Naive thymus-derived CD4-positive, alpha-beta T cell (primary cell): Measurements from ENCODE around the gene CLEC20A. TPM values are rescaled to one million over a fixed set of nuclear protein-coding genes. Genes with fewer than 3 reads are reported as not detected.

Experiments used
- ATAC-seq: fragments of 150-1000 bp; cut with Tn5 transposase; 2 replicates; pipeline ENCODE4 v1.10.0; 2021; ENCODE audit warnings: mild to moderate bottlenecking, moderate library complexity
- CTCF ChIA-PET: fragments of 350-600 bp; sonication (Branson Sonifier 250); formaldehyde crosslinking; loops from one replicate; lab custom pipeline; 2021; ENCODE audit warnings: antibody characterized with exemption; lab: Charles Lee
- POLR2A ChIA-PET: fragments of 350-600 bp; sonication (Branson Sonifier 250); formaldehyde crosslinking; loops from one replicate; lab custom pipeline; 2021; ENCODE audit warnings: antibody characterized with exemption, inconsistent platforms; lab: Charles Lee
- DNase-seq, 9 donors: peaks; one replicate each; pipeline versions ENCODE4 v3.0.0 to v3.0.0-alpha.2; 2020 to 2022; ENCODE audit warnings: mixed read lengths in 1 of 9
- H3K27ac ChIP-seq: one replicate; pipeline ENCODE4 v1.7.0; 2013; ENCODE audit warnings: mild to moderate bottlenecking, low read depth, low read length, moderate library complexity
- H3K27me3 ChIP-seq, 2 donors: one replicate each; pipeline ENCODE4 v1.7.0; 2013; ENCODE audit warnings: low read length in 2 of 2, mild to moderate bottlenecking in 2 of 2, moderate library complexity in 2 of 2; ENCODE audit not compliant: control insufficient read depth in 2 of 2, insufficient read depth in 2 of 2
- H3K36me3 ChIP-seq, 3 experiments: 1 replicate in 2 of 3; 2 replicates in 1 of 3; pipeline ENCODE4 v1.7.0; 2013; ENCODE audit warnings: low read length in 3 of 3, mild to moderate bottlenecking in 3 of 3, moderate library complexity in 1 of 3; ENCODE audit not compliant: insufficient read depth in 3 of 3, control insufficient read depth in 2 of 3
- H3K4me1 ChIP-seq, 2 donors: one replicate each; pipeline ENCODE4 v1.7.0; 2013; ENCODE audit warnings: low read length in 2 of 2, mild to moderate bottlenecking in 2 of 2, moderate library complexity in 1 of 2; ENCODE audit not compliant: control insufficient read depth in 2 of 2, insufficient read depth in 2 of 2
- H3K4me3 ChIP-seq: 2 replicates; pipeline ENCODE4 v1.7.0; 2013; ENCODE audit warnings: mild to moderate bottlenecking, low read length
- H3K9me3 ChIP-seq, 3 experiments: 1 replicate in 2 of 3; 2 replicates in 1 of 3; pipeline ENCODE4 v1.7.0; 2013; ENCODE audit warnings: low read length in 3 of 3; ENCODE audit not compliant: control insufficient read depth in 2 of 3
- H3K27ac Mint-ChIP-seq, 9 donors: one replicate each; pipeline ENCODE4 v1.8.0; 2020 to 2022; ENCODE audit warnings: mixed read lengths in 9 of 9, mild to moderate bottlenecking in 8 of 9, moderate library complexity in 5 of 9, inconsistent platforms in 2 of 9
- H3K27me3 Mint-ChIP-seq, 5 donors: one replicate each; pipeline ENCODE4 v1.8.0; 2021 to 2022; ENCODE audit warnings: mixed read lengths in 5 of 5, mild to moderate bottlenecking in 1 of 5
- H3K36me3 Mint-ChIP-seq, 5 donors: one replicate each; pipeline ENCODE4 v1.8.0; 2020 to 2022; ENCODE audit warnings: mixed read lengths in 5 of 5, mild to moderate bottlenecking in 3 of 5, inconsistent platforms in 1 of 5
- H3K4me1 Mint-ChIP-seq, 7 donors: one replicate each; pipeline ENCODE4 v1.8.0; 2020 to 2022; ENCODE audit warnings: mixed read lengths in 7 of 7, mild to moderate bottlenecking in 3 of 7, inconsistent platforms in 1 of 7
- H3K4me3 Mint-ChIP-seq, 10 donors: one replicate each; pipeline ENCODE4 v1.8.0; 2020 to 2022; ENCODE audit warnings: mild to moderate bottlenecking in 10 of 10, mixed read lengths in 10 of 10, moderate library complexity in 6 of 10, inconsistent platforms in 2 of 10
- H3K9me3 Mint-ChIP-seq, 11 donors: one replicate each; pipeline ENCODE4 v1.8.0; 2020 to 2022; ENCODE audit warnings: mixed read lengths in 11 of 11, mild to moderate bottlenecking in 4 of 11, inconsistent platforms in 1 of 11, moderate library complexity in 1 of 11
- intact Hi-C, 2 donors: fragments of 100-400 bp; cut with micrococcal nuclease; formaldehyde crosslinking; loops; one replicate each; pipeline ENCODE4 v1.15.1; 2023
- polyA plus RNA-seq, 2 donors: library from polyadenylated mRNA; unstranded; fragments of 300-500 nt; fragmentation: Illumina TruSeq; gene quantifications; one replicate each; pipeline ENCODE4 v1.2.3, GENCODE V29; 2021
- total RNA-seq, 6 experiments: library from RNA in 5 of 6; stranded (reverse) in 5 of 6; gene quantifications; 1 replicate in 5 of 6; 2 replicates in 1 of 6; pipeline ENCODE4 v1.2.3 and lab custom pipeline; 2021 to 2026

The CLEC20A gene
- total and polyA plus RNA-seq, 7 experiments from 2014 or later = not detected

DNA sequence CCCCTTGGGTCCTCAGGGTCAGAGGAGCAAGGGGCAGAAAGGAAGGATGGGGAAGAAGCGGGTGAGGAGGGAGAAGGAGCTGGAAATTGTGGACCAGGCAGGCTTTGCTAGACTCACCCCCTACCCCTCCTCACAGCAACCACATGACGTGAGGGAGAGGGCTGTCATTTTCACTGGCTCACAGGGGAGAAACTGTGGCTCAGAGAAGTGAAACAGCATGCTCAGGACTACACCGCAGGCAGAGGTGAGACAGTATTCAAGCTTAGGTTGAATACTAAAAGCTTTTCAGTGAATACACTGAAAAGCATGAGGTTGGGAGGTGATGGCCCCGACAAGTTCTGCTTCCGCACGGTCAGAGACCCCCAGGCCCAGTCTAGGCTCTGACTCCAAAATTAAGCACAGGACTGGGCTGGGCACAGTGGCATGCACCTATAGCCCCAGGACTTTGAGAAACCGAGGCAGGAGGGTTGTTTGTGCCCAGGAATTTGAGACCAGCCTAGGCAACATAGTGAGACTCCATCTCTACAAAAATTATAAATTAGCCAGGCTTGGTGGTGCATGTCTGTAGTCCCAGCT lies 1.2 kb upstream of the CLEC20A start:
- DNase-seq (no peak), ATAC-seq (no peak)
- Mint-ChIP-seq H3K27me3 (peaks cover 0 to 4% (median 0%) of the 10 kb centered on the region in 5 donors), H3K9me3 (no peaks in the 10 kb centered on the region), H3K4me3 (no peak overlapping the region), H3K27ac (no peak overlapping the region), H3K36me3 (no peaks in the 10 kb centered on the region), H3K4me1 (no peaks in the 10 kb centered on the region)
- CTCF ChIA-PET = interaction anchor here (0.7 kb wide), 1 partner anchor 11 kb away, joined by 3 read pairs; no protein-coding TSS in a partner anchor
- intact Hi-C loops = no loop called here
- POLR2A ChIA-PET = no interaction called here
- no peaks in the 10 kb centered on the region for H3K9me3 ChIP-seq
- no peak overlapping the region for H3K4me3 ChIP-seq
- H3K27ac ChIP-seq = no peak overlapping the region
- H3K4me1 ChIP-seq = no peaks in the 10 kb centered on the region
- no peaks in the 10 kb centered on the region for H3K36me3 ChIP-seq
- H3K27me3 ChIP-seq = no peaks in the 10 kb centered on the region

DNA sequence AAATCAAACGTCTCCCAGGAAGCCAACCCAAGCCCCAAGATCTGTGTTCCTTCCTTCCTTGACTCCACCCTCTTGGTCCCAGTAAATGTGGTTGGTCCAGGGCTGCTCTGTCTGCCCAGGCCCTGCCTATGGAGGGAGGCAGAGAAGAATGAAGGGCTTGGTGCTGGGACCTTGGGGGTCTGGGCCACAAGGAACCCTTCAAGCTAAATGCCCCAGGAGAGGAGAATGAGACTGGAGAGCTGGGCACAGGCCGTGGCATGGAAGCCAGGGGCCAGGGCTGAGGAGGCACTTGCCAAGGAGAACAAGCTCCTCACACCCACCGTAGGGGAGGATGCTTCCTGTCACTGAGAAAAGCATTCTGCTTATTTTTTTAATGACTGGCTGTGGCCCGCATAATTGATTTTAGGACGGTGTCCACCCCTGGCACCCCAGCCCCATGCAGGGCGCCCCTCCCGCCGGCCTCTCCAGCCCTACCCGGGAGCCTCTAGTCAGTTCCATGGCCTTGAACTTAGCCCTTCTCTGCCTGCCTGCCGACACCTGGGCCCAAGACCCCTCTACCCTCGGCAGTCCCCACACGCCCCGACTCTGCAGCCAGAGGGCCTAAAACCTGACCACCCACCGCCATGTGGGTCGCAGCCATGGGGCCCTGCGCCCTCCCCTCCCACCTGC lies 889 bp downstream of the CLEC20A start:
- Mint-ChIP-seq H3K4me1 (no peaks in the 10 kb centered on the region), H3K4me3 (no peak overlapping the region), H3K27me3 (no peaks in the 10 kb centered on the region), H3K27ac (no peak overlapping the region), H3K36me3 (no peaks in the 10 kb centered on the region), H3K9me3 (no peaks in the 10 kb centered on the region)
- ATAC-seq (no peak), DNase-seq (no peak)
- no peak overlapping the region for H3K4me3 ChIP-seq
- no peaks in the 10 kb centered on the region for H3K4me1 ChIP-seq
- H3K27me3 ChIP-seq = no peaks in the 10 kb centered on the region
- ChIA-PET POLR2A (no interaction called here), CTCF (no interaction called here)
- H3K36me3 ChIP-seq = no peaks in the 10 kb centered on the region
- intact Hi-C loops = no loop called here
- no peak overlapping the region for H3K27ac ChIP-seq
- no peaks in the 10 kb centered on the region for H3K9me3 ChIP-seq

DNA sequence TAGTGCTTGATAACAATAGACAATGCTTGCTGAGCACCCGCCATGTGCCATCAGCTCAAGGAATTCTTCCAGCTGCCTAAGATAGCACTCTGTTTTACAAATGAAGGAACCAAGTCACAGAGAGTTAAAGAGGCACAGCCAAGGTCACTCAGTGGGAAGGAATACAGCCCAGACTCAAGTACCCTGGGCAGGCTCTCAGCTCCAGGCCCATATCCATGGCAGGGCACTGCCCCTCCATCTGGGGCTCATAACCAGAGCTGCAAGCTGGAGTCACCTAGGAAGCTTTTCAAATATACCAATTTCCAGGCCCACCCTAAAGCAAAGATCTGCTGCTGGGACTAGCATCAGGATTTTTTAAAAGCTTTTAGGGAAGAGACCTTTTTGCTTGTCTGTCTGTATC lies 1.6 kb downstream of the CLEC20A start:
- Mint-ChIP-seq H3K4me3 (no peak overlapping the region), H3K9me3 (no peaks in the 10 kb centered on the region), H3K27ac (peak overlapping the region in 1 of 9 donors; percentile 68), H3K27me3 (no peaks in the 10 kb centered on the region), H3K36me3 (no peaks in the 10 kb centered on the region), H3K4me1 (no peaks in the 10 kb centered on the region)
- ChIA-PET CTCF (no interaction called here), POLR2A (no interaction called here)
- H3K4me1 ChIP-seq = no peaks in the 10 kb centered on the region
- no peak overlapping the region for H3K27ac ChIP-seq
- intact Hi-C loops = no loop called here
- H3K36me3 ChIP-seq = no peaks in the 10 kb centered on the region
- no peaks in the 10 kb centered on the region for H3K9me3 ChIP-seq
- no peak for ATAC-seq
- no peak for DNase-seq
- no peak overlapping the region for H3K4me3 ChIP-seq
- H3K27me3 ChIP-seq = no peaks in the 10 kb centered on the region

DNA sequence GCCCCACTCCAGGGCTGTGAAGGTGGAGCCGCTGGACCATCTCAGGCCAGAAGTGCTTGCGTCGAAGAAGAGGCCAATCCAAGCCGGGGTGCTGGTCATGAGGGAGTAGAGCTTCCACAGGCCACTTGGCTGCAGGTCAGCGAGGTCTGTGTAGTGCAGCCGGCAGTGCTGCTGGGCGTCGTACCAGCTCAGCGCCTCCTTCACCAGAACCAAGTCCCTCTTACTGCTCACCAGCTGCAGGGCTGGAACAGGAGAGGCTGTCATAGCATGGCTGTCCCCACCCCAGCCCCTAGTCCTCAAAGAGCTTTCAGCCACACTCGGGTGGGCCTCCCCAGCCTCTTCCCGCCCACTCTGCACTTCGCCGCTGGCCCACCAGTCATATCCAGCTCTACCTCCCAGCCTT lies 2.2 kb downstream of the CLEC20A start:
- Mint-ChIP-seq H3K4me3 (no peak overlapping the region), H3K9me3 (no peaks in the 10 kb centered on the region), H3K4me1 (no peaks in the 10 kb centered on the region), H3K36me3 (no peaks in the 10 kb centered on the region), H3K27ac (no peak overlapping the region), H3K27me3 (no peaks in the 10 kb centered on the region)
- POLR2A ChIA-PET = no interaction called here
- H3K4me3 ChIP-seq = no peak overlapping the region
- no peaks in the 10 kb centered on the region for H3K9me3 ChIP-seq
- no peak overlapping the region for H3K27ac ChIP-seq
- CTCF ChIA-PET = interaction anchor here (1.3 kb wide), 1 partner anchor 11 kb away, joined by 4 read pairs; no protein-coding TSS in a partner anchor
- H3K36me3 ChIP-seq = no peaks in the 10 kb centered on the region
- H3K27me3 ChIP-seq = no peaks in the 10 kb centered on the region
- no peak for DNase-seq
- ATAC-seq = no peak
- intact Hi-C loops = no loop called here
- no peaks in the 10 kb centered on the region for H3K4me1 ChIP-seq

DNA sequence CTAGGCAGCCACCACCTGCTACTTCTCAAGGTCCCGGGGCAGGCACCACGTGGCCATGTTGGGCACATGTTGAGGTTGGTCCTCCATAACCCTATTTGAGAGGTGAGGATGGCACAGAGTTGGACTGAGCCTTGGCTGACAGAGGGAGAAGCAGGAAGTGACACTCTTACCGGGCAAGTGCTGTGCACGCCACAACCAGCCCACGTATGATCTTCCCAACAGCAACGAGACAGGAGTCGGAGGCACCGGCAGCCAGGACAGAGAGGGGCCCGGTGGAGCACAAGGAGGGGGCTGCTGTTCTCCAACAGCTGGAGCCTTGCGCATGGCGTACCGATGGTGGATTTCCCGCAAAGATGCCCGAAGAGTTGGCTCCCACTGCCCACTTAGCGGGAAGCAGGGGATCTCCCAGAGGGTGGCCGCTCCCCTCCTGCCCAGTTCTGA lies 3.4 kb downstream of the CLEC20A start:
- DNase-seq (no peak), ATAC-seq (peak; percentile 10)
- no peaks in the 10 kb centered on the region for H3K4me1 ChIP-seq
- CTCF ChIA-PET = no interaction called here
- POLR2A ChIA-PET = no interaction called here
- no peaks in the 10 kb centered on the region for H3K27me3 ChIP-seq
- Mint-ChIP-seq H3K36me3 (no peaks in the 10 kb centered on the region), H3K4me3 (no peak overlapping the region), H3K9me3 (no peaks in the 10 kb centered on the region), H3K27ac (no peak overlapping the region), H3K27me3 (peaks cover 0 to 5% (median 4%) of the 10 kb centered on the region in 5 donors), H3K4me1 (no peaks in the 10 kb centered on the region)
- no peaks in the 10 kb centered on the region for H3K36me3 ChIP-seq
- no peak overlapping the region for H3K27ac ChIP-seq
- no peaks in the 10 kb centered on the region for H3K9me3 ChIP-seq
- intact Hi-C loops = no loop called here
- no peak overlapping the region for H3K4me3 ChIP-seq

DNA sequence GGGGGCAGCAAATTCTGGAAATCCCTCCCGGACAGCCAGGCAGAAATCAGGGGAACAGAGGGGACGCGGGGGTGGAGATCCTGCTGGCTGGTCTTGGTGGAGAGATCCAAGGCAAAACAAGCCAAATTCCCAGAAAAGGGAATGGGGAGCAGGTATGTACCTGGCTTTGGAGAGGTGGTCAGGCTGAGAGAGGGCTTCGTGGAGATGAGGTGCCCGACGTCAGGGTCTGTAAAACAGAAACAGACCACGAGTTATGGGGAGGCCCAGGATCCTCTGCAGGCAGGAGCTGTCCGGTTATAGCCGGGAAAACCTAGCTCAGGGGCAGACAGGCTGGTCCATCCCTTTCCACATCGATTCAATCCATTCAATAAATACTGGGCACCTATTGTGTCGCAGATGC lies 4.4 kb downstream of the CLEC20A start:
- intact Hi-C loops = no loop called here
- Histone ChIP-seq H3K27ac (no peak overlapping the region), H3K4me1 (no peaks in the 10 kb centered on the region), H3K9me3 (no peaks in the 10 kb centered on the region), H3K27me3 (no peaks in the 10 kb centered on the region), H3K4me3 (no peak overlapping the region), H3K36me3 (no peaks in the 10 kb centered on the region)
- Mint-ChIP-seq H3K27me3 (peaks cover 3 to 14% (median 9%) of the 10 kb centered on the region in 5 donors), H3K4me3 (no peak overlapping the region), H3K27ac (no peak overlapping the region), H3K36me3 (no peaks in the 10 kb centered on the region), H3K4me1 (peaks cover 0 to 4% (median 0%) of the 10 kb centered on the region in 7 donors), H3K9me3 (no peaks in the 10 kb centered on the region)
- DNase-seq (no peak), ATAC-seq (no peak)
- ChIA-PET POLR2A (interaction anchor here (0.6 kb wide), 1 partner anchor 31 kb away, joined by 4 read pairs; no protein-coding TSS in a partner anchor), CTCF (no interaction called here)

DNA sequence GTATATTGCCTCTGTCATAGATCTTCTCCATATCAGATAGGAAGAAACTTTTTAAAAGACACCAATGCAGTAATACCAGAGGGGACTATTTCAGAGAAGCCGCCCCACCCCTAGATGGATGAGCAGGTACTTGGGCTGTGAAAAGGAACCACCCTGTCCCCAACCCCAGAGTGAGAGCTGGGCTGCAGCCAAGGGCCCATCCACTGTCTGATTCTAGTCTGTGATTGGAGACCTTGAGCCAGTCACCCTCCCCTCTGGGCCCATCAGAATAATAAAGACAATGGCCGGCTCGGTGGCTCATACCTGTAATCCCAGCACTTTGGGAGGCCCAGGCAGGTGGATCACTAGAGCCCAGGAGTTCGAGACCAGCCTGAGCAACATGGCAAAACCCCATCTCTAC lies 5.0 kb downstream of the CLEC20A start:
- Histone ChIP-seq H3K36me3 (no peaks in the 10 kb centered on the region), H3K4me1 (no peaks in the 10 kb centered on the region), H3K4me3 (no peak overlapping the region), H3K27ac (no peak overlapping the region), H3K9me3 (no peaks in the 10 kb centered on the region), H3K27me3 (no peaks in the 10 kb centered on the region)
- intact Hi-C loops = no loop called here
- no peak overlapping the region for H3K27ac Mint-ChIP-seq
- no peak overlapping the region for H3K4me3 Mint-ChIP-seq
- H3K4me1 Mint-ChIP-seq = peaks cover 0 to 4% (median 0%) of the 10 kb centered on the region in 7 donors
- DNase-seq (no peak), ATAC-seq (no peak)
- POLR2A ChIA-PET = no interaction called here
- no peaks in the 10 kb centered on the region for H3K36me3 Mint-ChIP-seq
- H3K27me3 Mint-ChIP-seq = peaks cover 4 to 16% (median 12%) of the 10 kb centered on the region in 5 donors
- CTCF ChIA-PET = no interaction called here
- H3K9me3 Mint-ChIP-seq = no peaks in the 10 kb centered on the region
